DOHH2 (cell line): Measurements from ENCODE around the gene EML6.

Source experiments
- CTCF ChIP-seq: fragments of 200-600 bp; sonication (generic); IDR thresholded peaks from one replicate; pipeline ENCODE4 v1.5.1; 2014; ENCODE audit warnings: antibody characterized with exemption, mild to moderate bottlenecking, low read depth, low read length; ENCODE audit not compliant: poor library complexity, severe bottlenecking
- EZH2phosphoT487 ChIP-seq: fragments of 200-600 bp; sonication (generic); IDR thresholded peaks from 2 replicates; pipeline ENCODE4 v1.6.1; 2017; ENCODE audit warnings: borderline replicate concordance, mild to moderate bottlenecking, antibody characterized with exemption, low read length, moderate library complexity, mixed read lengths

- TF ChIP-seq CTCF (peak; percentile 46), EZH2phosphoT487 (no peak)
Observed at GRCh38 chr2:55013936-55014335, 290.5 kb downstream of the EML6 start.
